GM18907 (cell line): Measurements from ENCODE around the gene NR2F1-AS1.
"Not testable (repeated sequence)": the region's sequence is repeated elsewhere in the genome, so short reads cannot be mapped to it uniquely, and the experiment has no call there.

Experiments
- ATAC-seq: cut with Tn5 transposase; IDR thresholded peaks from one replicate; pipeline ENCODE4 v1.9.1; 2021; ENCODE audit warnings: mild to moderate bottlenecking, moderate library complexity; ENCODE audit not compliant: unreplicated experiment

Gene NR2F1-AS1

DNA sequence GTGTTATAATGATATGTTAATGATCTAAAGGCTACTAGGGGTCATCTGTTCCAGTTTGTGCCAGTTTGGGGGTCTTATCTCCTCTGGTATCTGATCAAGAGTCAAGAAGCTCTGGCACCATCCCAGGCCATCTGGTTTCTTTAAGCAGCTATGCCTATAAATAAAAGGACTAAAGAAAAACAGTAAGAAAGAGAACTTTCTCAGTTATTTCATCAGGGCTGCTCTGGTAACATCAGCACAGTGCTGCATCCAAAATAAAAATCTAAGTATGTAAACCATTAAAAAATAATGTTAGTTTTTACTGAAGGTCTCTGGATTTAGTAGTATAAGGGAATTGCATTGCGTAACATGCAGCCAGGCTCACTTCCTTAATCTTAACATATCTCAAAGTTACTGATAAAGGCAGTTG, 185.0 kb downstream of the NR2F1-AS1 start:
- no peak for ATAC-seq

DNA sequence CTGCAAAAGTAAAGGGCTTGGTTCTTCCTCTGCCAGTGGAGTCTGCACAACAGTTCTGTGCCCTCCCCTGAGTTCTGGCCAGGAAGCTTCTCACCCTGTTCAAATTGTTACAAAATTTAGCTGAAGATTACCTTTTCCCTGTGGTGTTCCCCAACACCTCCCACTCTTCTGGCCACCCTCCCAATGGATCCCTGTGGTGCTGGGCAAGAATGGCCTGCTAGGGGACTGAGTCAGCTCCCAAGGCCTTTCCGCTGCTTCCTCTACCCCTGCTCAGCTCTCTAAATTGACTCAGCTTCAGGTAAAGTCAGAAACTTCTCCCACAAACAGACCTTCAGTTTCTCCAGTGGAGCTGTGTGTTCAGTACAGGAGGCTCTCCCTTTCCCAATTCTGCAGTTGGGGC, 186.0 kb downstream of the NR2F1-AS1 start:
- ATAC-seq, result no peak

DNA sequence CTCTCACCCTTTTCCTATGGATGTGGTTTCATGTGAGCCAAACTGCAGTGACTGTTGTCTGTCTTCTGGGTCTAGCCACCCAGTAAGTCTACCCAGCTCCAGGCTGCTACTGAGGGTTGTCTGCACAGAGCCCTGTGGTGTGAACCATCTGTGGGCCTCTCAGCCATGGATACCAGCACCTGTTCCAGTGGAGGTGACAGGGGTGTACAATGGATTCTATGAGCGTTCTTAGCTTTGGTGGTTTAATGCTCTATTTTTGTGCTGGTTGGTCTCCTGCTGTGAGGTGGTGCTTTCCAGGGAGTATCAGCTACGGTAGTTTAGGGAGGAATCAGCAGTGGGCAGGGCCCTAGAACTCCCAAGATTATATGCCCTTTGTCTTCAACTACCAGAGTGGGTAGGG, 186.7 kb downstream of the NR2F1-AS1 start:
- ATAC-seq, result no peak

DNA sequence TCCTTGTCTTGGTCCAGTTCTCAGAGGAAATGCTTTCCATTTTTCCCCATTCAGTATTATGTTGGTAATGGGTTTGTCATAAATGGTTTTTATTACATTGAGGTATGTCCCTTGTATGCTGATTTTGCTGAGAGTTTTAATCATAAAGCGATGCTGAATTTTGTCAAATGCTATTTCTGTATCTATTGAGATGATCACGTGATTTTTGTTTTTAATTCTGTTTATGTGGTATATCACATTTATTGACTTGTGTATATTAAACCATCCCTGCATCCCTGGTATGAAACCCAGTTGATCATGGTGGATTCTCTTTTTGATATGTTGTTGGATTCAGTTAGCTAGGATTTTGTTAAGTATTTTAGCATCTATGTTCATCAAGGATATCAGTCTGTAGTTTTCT, 189.8 kb downstream of the NR2F1-AS1 start:
- ATAC-seq, result not testable (repeated sequence)

DNA sequence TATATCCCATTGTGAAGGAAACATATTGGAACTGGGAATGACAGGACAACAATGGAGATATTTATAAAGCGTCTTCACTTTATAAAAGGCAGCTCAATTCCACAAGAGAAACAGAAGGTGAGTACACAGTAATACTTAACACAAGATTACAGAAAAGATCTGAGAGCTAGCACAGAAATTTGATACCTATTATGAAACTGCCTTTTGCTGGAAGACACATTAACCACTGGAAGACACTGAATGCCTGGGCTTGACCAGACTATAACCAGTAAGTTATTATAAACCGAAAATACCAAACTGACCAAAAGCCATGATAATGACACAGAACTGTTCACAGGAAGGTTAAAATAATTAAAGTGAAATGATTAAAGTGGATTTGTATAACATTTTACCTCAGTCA, 195.4 kb downstream of the NR2F1-AS1 start:
- ATAC-seq, result no peak

DNA sequence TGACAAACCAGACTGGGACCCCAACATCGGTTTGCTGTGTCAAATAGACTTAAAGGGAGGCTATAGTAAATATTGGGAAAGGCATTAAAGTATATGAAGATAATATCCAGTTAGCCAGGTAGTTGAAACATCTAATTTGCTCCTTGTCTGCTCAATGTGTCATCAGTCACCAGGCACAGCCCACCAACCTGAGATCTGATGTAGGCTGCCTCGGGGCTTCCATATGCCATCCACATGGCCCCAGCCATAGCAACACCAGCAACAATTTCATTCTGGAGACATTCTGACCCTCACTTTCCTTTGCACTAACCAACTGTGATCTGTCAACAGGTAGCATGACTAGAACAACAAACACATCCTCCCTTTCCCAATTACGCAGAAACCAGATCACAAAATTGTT, 196.0 kb downstream of the NR2F1-AS1 start:
- ATAC-seq, result no peak

DNA sequence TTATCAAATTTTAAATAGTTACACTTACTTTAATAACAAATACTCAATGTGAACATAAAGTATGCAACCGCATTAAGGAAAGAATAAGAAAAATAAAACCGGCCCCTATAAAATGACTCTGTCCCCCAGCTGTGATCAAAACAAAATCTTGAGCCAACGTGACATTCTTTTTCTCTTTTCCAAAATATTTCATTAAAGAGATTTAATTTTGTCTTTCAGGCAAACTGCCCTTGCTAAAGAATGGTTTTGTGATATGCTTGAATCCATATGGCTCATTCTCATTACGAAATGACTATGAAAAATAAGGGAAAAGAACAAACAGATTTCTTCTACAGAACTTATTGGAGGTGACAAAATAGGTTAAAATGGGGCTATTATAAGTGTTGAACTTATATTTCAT, 197.0 kb downstream of the NR2F1-AS1 start:
- no peak for ATAC-seq

DNA sequence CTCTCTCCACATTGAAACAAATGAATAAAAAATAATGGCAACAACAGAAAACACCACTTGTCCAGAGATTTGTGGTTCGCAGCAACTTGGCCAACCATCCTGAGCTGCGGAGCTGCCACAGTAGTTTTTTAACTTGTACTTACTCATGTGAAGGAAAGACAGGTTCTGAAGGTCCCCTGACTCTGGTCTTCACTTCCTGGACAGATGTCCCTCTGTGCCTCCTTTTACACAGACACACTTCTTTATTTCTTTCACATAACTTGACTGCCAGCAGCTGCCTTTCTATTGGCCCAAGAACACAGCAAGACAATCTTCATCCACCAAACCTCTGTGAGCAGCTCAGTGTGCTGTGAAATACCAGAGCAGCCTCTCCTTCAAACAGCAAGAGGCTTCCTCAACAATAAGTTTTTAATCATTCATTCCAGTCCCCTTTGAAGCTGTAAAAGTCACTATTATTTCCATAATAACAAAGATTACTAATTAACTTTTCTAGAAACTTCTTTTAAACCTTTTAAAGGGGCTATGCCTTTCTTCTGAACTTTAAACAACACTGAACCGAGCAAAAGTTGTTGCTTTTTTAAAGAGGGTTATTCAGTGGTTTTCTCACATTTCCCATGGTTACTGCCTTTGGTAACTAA, 198.7 kb downstream of the NR2F1-AS1 start:
- no peak for ATAC-seq

DNA sequence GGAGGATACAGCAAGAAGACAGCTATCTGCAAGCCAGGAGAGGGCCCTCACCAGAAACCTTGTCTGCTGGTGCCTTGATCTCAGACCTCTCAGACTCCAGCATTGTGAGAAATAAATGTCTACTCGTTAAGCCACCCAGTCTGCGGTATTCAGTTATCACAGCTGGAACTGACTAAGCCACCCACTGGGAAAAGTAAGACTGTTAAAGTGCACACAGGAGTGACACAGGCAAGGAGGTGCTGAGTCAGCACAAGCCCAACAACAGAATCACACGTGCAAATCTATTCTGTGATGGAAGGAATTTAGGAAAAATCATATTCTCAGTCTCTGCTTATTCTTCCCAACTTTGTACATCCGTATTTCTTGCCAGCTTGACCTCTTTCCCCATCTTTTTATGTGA, 200.0 kb downstream of the NR2F1-AS1 start:
- no peak for ATAC-seq

DNA sequence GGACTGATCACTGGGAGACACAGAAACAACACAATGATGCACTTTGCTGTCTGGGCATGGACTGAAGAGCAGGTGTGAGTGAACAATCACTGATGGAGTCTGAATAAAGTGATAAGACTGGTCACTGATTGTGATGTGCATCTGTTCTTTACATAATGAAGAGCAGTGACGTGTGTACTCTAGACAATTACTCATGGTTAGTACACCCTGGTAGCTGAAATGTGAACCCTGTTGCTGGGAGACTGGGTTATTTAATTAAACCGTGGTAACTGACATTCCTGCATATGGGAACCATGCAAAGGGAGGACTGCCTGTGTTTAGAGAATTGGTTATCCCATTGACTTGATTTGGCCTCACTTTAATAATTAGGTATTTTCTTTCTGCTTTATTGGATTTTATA, 202.9 kb downstream of the NR2F1-AS1 start:
- no peak for ATAC-seq

DNA sequence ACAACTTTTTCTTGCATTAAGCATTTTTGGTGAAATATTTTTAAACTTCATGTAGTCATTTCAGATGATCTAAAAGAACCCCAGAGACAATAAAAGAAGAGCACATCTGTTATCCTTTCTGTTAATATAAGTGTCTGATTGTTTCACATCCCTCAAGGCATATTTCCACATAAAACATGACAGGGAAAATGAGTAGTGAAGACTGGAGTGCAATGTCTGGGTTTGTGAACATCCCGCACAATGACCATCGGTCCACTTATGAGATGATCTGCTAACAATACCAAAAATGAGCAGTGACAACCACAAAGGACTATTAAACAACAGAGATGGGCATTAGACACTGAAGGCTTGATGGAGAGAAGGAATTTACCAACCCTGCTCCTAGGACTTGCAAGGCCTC, 209.1 kb downstream of the NR2F1-AS1 start:
- no peak for ATAC-seq

DNA sequence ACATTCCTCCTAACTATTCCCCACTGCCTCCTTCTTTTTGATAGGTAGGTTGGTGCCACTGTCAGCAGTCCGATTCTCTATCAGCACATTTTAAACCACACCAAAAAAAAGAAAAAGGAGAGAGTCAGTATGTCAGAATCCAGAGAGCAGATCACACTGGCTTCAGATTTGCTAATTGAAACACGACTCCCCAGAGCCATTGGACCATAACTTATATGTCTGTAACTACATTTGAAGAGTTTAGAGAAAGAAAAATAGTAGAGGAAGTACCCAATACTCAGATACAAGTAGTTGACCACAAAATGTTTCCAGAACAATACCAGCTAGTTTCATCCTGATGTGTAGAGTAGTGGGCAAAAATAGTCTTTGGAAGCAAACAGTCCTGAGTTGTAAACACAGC, 216.6 kb downstream of the NR2F1-AS1 start:
- ATAC-seq, result no peak

DNA sequence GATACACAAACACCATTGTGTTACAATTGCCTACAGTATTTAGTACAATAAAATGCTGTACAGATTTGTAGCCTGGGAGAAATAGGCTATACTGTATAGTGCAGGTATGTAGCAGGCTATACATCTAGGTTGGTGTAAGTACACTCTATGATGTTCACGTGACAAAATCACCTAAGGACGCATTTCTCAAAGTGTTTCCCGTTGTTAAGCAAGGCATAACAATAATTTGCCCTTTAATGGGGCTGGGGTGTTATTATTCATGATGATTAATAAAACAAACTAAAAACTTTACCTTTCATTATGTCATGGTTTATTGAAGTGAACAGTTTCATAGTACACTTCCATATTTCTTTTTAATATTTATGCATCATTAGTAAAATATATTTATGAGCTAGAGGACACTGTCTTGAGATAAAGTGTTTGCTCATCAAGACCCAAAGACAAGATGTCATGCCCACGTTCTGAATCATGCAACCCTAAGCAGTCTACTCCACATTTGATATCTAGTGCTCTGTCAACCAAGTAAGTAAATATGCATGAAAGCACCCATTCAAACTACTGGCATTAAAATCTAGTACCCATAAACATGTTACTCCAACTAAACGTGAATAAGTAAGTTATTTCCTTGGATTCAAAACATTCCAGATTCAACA, 220.5 kb downstream of the NR2F1-AS1 start:
- no peak for ATAC-seq

DNA sequence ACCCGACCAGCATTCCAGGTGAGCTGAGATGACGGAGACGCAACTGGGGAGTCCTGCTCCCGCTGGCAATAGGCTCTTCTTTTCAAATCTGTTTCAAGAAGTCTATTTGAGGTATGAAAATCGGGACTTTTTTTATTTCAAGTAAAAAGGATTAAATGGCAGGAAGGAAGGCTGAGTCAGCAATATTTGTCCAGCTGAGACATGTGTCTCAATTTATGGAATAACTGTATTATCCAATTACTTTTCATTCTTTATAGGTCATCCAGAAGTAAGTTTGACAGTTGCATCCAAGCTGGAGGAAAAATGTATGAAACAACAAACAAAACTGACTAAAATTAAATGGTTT, 221.1 kb downstream of the NR2F1-AS1 start:
- ATAC-seq, result no peak
